Heart right ventricle (tissue), 16 donors: ENCODE results near the gene HSPA4. TPM values are rescaled to one million over a fixed set of nuclear protein-coding genes. Genes with fewer than 3 reads are reported as not detected.
"Not testable (repeated sequence)": the region's sequence is repeated elsewhere in the genome, so short reads cannot be mapped to it uniquely, and the experiment has no call there.

Source experiments
- ATAC-seq, 8 donors: fragments of 200-7000 bp; cut with Tn5 transposase; one replicate each; pipeline ENCODE4 v1.9.1; 2020; ENCODE audit warnings: mild to moderate bottlenecking in 8 of 8, moderate library complexity in 8 of 8, moderate number of reproducible peaks in 1 of 8
- DNase-seq, 2 donors: peaks; one replicate each; pipeline ENCODE4 v3.0.0-alpha.2; 2020
- H3K27ac ChIP-seq, 10 donors: fragments of 200-600 bp; sonication (generic) in 2 of 10; one replicate each; pipeline versions ENCODE4 v1.5.0 to v1.8.0; 2020 to 2022; ENCODE audit warnings: mild to moderate bottlenecking in 3 of 10
- H3K27me3 ChIP-seq, 7 donors: fragments of 200-600 bp; one replicate each; pipeline ENCODE4 v1.8.0; 2021 to 2022; ENCODE audit warnings: mild to moderate bottlenecking in 2 of 7
- H3K36me3 ChIP-seq, 9 donors: fragments of 200-600 bp; sonication (generic) in 1 of 9; one replicate each; pipeline versions ENCODE4 v1.5.0 to v1.8.0; 2020 to 2022; ENCODE audit warnings: mild to moderate bottlenecking in 2 of 9
- H3K4me1 ChIP-seq, 9 donors: fragments of 200-600 bp; sonication (generic) in 1 of 9; one replicate each; pipeline versions ENCODE4 v1.5.0 to v1.8.0; 2020 to 2022; ENCODE audit warnings: mild to moderate bottlenecking in 4 of 9
- H3K4me3 ChIP-seq, 10 donors: fragments of 200-600 bp; sonication (generic) in 2 of 10; one replicate each; pipeline versions ENCODE4 v1.5.0 to v1.8.0; 2020 to 2022; ENCODE audit warnings: mild to moderate bottlenecking in 7 of 10, moderate library complexity in 2 of 10
- H3K9me3 ChIP-seq, 11 donors: fragments of 200-600 bp in 10 of 11; sonication (generic) in 2 of 11; one replicate each; pipeline versions ENCODE4 v1.5.0 to v1.8.0; 2013 to 2022; ENCODE audit warnings: mild to moderate bottlenecking in 2 of 11, control low read depth in 1 of 11, moderate library complexity in 1 of 11
- WGBS, 2 donors: extraction: QIAGEN DNeasy Blood & Tissue Kit; methylation state at CpG; one replicate each; pipeline ENCODE4 v1.1.7; 2013; ENCODE audit warnings: inconsistent platforms in 1 of 2; 5-methylcytosine and 5-hydroxymethylcytosine counted together
- intact Hi-C, 10 donors: fragments of 100-400 bp; cut with DNase I; formaldehyde crosslinking; loops; one replicate each; pipeline versions ENCODE4 v1.11.1 to v1.14.2; 2022
- polyA plus RNA-seq, 2 donors: library from polyadenylated mRNA; stranded (reverse); fragments of 200-250 nt; gene quantifications; one replicate each; pipeline ENCODE4 v1.2.3, GENCODE V29; 2013
- total RNA-seq, 10 donors: library from RNA; stranded (reverse); fragmentation: NEBNext Ultra II Directional in 3 of 10; extraction: Animal tissue kit (Norgen Biotek cat#: 25700) in 3 of 10; gene quantifications; one replicate each; pipeline versions ENCODE4 v1.2.1 to v1.2.4, GENCODE V29; 2021 to 2023
- TF ChIP-seq, protein P1 (sequence below), 9 donors: fragments of 200-600 bp; sonication (generic) in 2 of 9; IDR thresholded peaks; one replicate each; pipeline versions ENCODE4 v1.5.0 to v1.8.0; 2021 to 2022; ENCODE audit warnings: antibody characterized with exemption in 9 of 9, mild to moderate bottlenecking in 5 of 9, moderate library complexity in 1 of 9
- donor health status: Arrhythmogenic right ventricular cardiomyopathy.
- donor health status: ischemic (EF 13 %, LVEDD 7.1; RV severe dilation, severe dysfunction).
- donor health status: healthy with polysubstance abuse.
- donor health status: DM: no; HTN: yes; CAD: no.
- donor health status: DM: no; HTN: no; CAD: no.
- donor health status: ischemic (EF 25% LVEDD 6.9; RV normal size, moderate dysfunction).
- donor health status: ischemic (EF 25% LVEDD 5.7; RV mildly dilated, moderate dysfunction).
- donor health status: healthy.
- donor health status: DM: yes; HTN: yes; CAD: no.
- donor health status: Ischemic cardiomyopathy.
- donor health status: ischemic (EF 35%, LVEDD 5.7; RV mildly dilated, moderate dysfunction).
- donor health status: nonischemic (EF 11% LVEDD 7.7; RV severe dilation, severe dysfunction).
- donor health status: DM: yes; HTN: yes; CAD: no.
- donor health status: PGD.
- donor health status: ischemic (EF 29% LVEDD 5.4; RV normal size, mild dysfunction).
- donor health status: nonischemic (EF 23%, LVEDD 6.1; RV moderate dilation, normal function).

HSPA4 gene
- total and polyA plus RNA-seq, 12 donors = 44.9 to 179 (median 111) TPM

GRCh38 chr5:133083901-133084300 lies 32.1 kb downstream of the HSPA4 start:
- peaks cover 0 to 92% (median 20%) of the 10 kb centered on the region in 9 donors for H3K36me3 ChIP-seq
- no peak overlapping the region for H3K27ac ChIP-seq
- WGBS, 2 donors = 95 to 98% methylated on average over 1 of the region's 1 CpG
- no peak for ATAC-seq
- no peaks in the 10 kb centered on the region for H3K4me1 ChIP-seq
- TF ChIP-seq, protein P1, sequence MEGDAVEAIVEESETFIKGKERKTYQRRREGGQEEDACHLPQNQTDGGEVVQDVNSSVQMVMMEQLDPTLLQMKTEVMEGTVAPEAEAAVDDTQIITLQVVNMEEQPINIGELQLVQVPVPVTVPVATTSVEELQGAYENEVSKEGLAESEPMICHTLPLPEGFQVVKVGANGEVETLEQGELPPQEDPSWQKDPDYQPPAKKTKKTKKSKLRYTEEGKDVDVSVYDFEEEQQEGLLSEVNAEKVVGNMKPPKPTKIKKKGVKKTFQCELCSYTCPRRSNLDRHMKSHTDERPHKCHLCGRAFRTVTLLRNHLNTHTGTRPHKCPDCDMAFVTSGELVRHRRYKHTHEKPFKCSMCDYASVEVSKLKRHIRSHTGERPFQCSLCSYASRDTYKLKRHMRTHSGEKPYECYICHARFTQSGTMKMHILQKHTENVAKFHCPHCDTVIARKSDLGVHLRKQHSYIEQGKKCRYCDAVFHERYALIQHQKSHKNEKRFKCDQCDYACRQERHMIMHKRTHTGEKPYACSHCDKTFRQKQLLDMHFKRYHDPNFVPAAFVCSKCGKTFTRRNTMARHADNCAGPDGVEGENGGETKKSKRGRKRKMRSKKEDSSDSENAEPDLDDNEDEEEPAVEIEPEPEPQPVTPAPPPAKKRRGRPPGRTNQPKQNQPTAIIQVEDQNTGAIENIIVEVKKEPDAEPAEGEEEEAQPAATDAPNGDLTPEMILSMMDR (IDR thresholded peaks at IDR 0.05) = no peak
- no peaks in the 10 kb centered on the region for H3K9me3 ChIP-seq
- no peak for DNase-seq
- intact Hi-C loops = no loop called here
- no peak overlapping the region for H3K4me3 ChIP-seq
- no peaks in the 10 kb centered on the region for H3K27me3 ChIP-seq

GRCh38 chr5:133085171-133085570 lies 33.4 kb downstream of the HSPA4 start:
- ATAC-seq, intact Hi-C loops: not testable (repeated sequence)
- 97% methylated on average over 6 of the region's 6 CpGs for WGBS, 2 donors

GRCh38 chr5:133086366-133086875 lies 34.6 kb downstream of the HSPA4 start:
- Histone ChIP-seq H3K4me3 (no peak overlapping the region), H3K27me3 (no peaks in the 10 kb centered on the region), H3K27ac (no peak overlapping the region), H3K9me3 (no peaks in the 10 kb centered on the region), H3K36me3 (peaks cover 0 to 97% (median 38%) of the 10 kb centered on the region in 9 donors), H3K4me1 (no peaks in the 10 kb centered on the region)
- DNase-seq (no peak), ATAC-seq (no peak)
- intact Hi-C loops = no loop called here
- WGBS, 2 donors = 85 to 91% methylated on average over 4 of the region's 4 CpGs
- TF ChIP-seq, protein P1 (IDR thresholded peaks at IDR 0.05) = no peak

More at GRCh38 chr5:133085171-133085570, 33.4 kb downstream of the HSPA4 start:
- not testable (repeated sequence) for H3K4me1 ChIP-seq, H3K4me3 ChIP-seq, H3K27ac ChIP-seq, H3K9me3 ChIP-seq, H3K27me3 ChIP-seq, DNase-seq
- peaks cover 0 to 95% (median 31%) of the 10 kb centered on the region in 9 donors for H3K36me3 ChIP-seq

DNA sequence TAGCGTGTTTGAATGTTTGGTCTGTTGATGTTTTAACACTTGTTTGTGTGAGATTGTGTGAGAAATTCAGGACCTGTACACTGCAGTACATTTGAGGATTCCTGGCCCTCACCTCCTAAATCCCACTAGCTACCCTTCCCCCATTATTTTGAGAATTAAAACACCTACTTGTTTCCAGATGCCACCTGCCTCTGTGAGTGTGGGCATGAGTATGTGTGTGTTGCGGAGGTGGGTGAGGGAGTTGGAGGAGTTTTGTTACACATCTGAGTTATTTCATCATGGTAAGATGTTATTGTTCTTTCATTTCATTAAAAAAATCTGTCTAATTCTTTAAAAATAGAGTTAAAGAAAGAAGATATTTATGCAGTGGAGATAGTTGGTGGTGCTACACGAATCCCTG lies 36.3 kb downstream of the HSPA4 start:
- intact Hi-C loops = no loop called here
- 99 to 100% methylated on average over 3 of the region's 3 CpGs for WGBS, 2 donors
- Histone ChIP-seq H3K27me3 (no peaks in the 10 kb centered on the region), H3K4me1 (no peaks in the 10 kb centered on the region), H3K27ac (no peak overlapping the region), H3K4me3 (no peak overlapping the region), H3K36me3 (peaks cover 0 to 100% (median 48%) of the 10 kb centered on the region in 9 donors), H3K9me3 (no peaks in the 10 kb centered on the region)
- no peak for DNase-seq
- TF ChIP-seq, protein P1 (IDR thresholded peaks at IDR 0.05) = no peak
- ATAC-seq = no peak

DNA sequence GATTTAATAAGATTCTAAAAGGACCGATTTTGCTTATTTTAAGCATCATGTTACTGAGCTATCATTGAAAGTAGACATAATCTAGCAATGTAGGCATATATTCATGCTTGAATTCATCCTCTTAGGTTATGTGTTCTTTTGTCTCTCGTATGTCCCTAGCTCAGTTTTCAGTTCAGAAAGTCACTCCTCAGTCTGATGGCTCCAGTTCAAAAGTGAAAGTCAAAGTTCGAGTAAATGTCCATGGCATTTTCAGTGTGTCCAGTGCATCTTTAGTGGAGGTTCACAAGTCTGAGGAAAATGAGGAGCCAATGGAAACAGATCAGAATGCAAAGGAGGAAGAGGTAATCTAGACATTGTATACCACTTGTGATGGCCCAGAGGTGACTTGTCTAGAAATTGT lies 39.2 kb downstream of the HSPA4 start:
- H3K27me3 ChIP-seq = no peaks in the 10 kb centered on the region
- WGBS, 2 donors = 86 to 92% methylated on average over 3 of the region's 3 CpGs
- no peaks in the 10 kb centered on the region for H3K4me1 ChIP-seq
- no peak for DNase-seq
- no peak for ATAC-seq
- intact Hi-C loops = no loop called here
- TF ChIP-seq, protein P1 (IDR thresholded peaks at IDR 0.05) = no peak
- no peak overlapping the region for H3K27ac ChIP-seq
- H3K9me3 ChIP-seq = no peaks in the 10 kb centered on the region
- H3K36me3 ChIP-seq = peaks cover 0 to 100% (median 55%) of the 10 kb centered on the region in 9 donors
- H3K4me3 ChIP-seq = no peak overlapping the region
